BJ (cell line): ENCODE measurements around the gene MAP7D1. TPM values are rescaled to one million over a fixed set of nuclear protein-coding genes. Genes with fewer than 3 reads are reported as not detected.
"Not testable (repeated sequence)": the region's sequence is repeated elsewhere in the genome, so short reads cannot be mapped to it uniquely, and the experiment has no call there.

Source experiments
- CTCF ChIA-PET: fragments of 350-600 bp; formaldehyde crosslinking; extraction: SDS; loops from one replicate; lab custom pipeline; 2021; ENCODE audit warnings: antibody characterized with exemption, inconsistent platforms; lab: Yijun Ruan, JAX
- POLR2A ChIA-PET: fragments of 300-600 bp; sonication (Branson Sonifier 250); formaldehyde crosslinking; extraction: SDS; loops from one replicate; lab custom pipeline; 2021; ENCODE audit warnings: antibody characterized with exemption; lab: Charles Lee
- DNase-seq: peaks from one replicate; pipeline ENCODE4 v3.0.0-alpha.2; 2011; ENCODE audit warnings: low read depth
- H3K27me3 ChIP-seq: 2 replicates; pipeline ENCODE4 v1.6.0; 2011; ENCODE audit warnings: low read length; ENCODE audit not compliant: control insufficient read depth, insufficient read depth
- H3K36me3 ChIP-seq: 2 replicates; pipeline ENCODE4 v1.5.1; 2011; ENCODE audit warnings: low read length; ENCODE audit not compliant: control insufficient read depth, insufficient read depth
- H3K4me3 ChIP-seq: 2 replicates; pipeline ENCODE4 v1.5.1; 2011; ENCODE audit warnings: low read depth, mild to moderate bottlenecking, control low read depth, low read length
- CTCF ChIP-seq: IDR thresholded peaks from 2 replicates; pipeline ENCODE4 v1.5.1; 2011; ENCODE audit warnings: low read depth, mild to moderate bottlenecking, control low read depth, inconsistent platforms, low read length, moderate library complexity; ENCODE audit not compliant: insufficient read depth
- polyA plus RNA-seq: library from polyadenylated mRNA; depleted of rRNA; stranded (reverse); fragments of >200 nt; gene quantifications from 2 replicates; pipeline ENCODE4 v1.2.3, GENCODE V29; 2011; rRNA removed
- small RNA-seq: library from RNA; depleted of rRNA; stranded (forward); fragments of <200 nt; gene quantifications from one replicate; pipeline ENCODE3, GENCODE V24; 2012; ENCODE audit warnings: low replicate concordance, low read depth; ENCODE audit not compliant: insufficient read length

The MAP7D1 gene
- polyA plus RNA-seq, 1 experiment: 33.7 TPM

- Histone ChIP-seq H3K4me3 (peak within 1 kb of the TSS; percentile 85), H3K36me3 (peaks cover 5% of the 10 kb centered on the region; the same call in 1 of the 2 replicates), H3K27me3 (no peaks in the 10 kb centered on the region)
- POLR2A ChIA-PET: interaction anchor here (1.5 kb wide), 1 partner anchor 74 kb away, joined by 7 read pairs; the partner anchor contains the start of gene TRAPPC3
- no peak for TF ChIP-seq CTCF
- DNase-seq: peak; percentile 96
- CTCF ChIA-PET: interaction anchor here (0.7 to 3.2 kb wide), 13 partner anchors 14 to 127 kb away, joined by 3 to 18 read pairs (median 9); partner anchors contain the start of genes MAP7D1 and TRAPPC3
Observed at GRCh38 chr1:36223996-36224536, 68.1 kb downstream of the MAP7D1 start, which contains the start of gene THRAP3. TSS of gene THRAP3 (plus strand) at chr1:36224443. CDS start at chr1:36282564, 58,121 bp downstream.

GRCh38 chr1:36224537-36225282 lies 68.8 kb downstream of the MAP7D1 start:
- H3K36me3 ChIP-seq: peaks cover 5% of the 10 kb centered on the region; the same call in 1 of the 2 replicates

GRCh38 chr1:36225283-36225899 lies 69.4 kb downstream of the MAP7D1 start:
- no peaks in the 10 kb centered on the region for H3K27me3 ChIP-seq
- H3K36me3 ChIP-seq: peaks cover 5% of the 10 kb centered on the region; the same call in 1 of the 2 replicates
- CTCF ChIA-PET: interaction anchor here (0.8 to 3.2 kb wide), 13 partner anchors 11 to 128 kb away, joined by 3 to 18 read pairs (median 7); partner anchors contain the start of gene SH3D21
- no peak for TF ChIP-seq CTCF
- H3K4me3 ChIP-seq: peak overlapping the region; percentile 85
- DNase-seq: no peak
- POLR2A ChIA-PET: interaction anchor here (0.6 kb wide), 1 partner anchor 11 kb away, joined by 7 read pairs; no protein-coding TSS in a partner anchor

More at GRCh38 chr1:36224537-36225282, 68.8 kb downstream of the MAP7D1 start:
- peak; percentile 53 for TF ChIP-seq CTCF
- ChIA-PET POLR2A (interaction anchor here (0.6 to 1.5 kb wide), 2 partner anchors 12 to 75 kb away, joined by 7 read pairs; partner anchors contain the start of gene TRAPPC3), CTCF (interaction anchor here (0.7 to 3.2 kb wide), 18 partner anchors 12 to 127 kb away, joined by 3 to 18 read pairs (median 6); partner anchors contain the start of genes MAP7D1, SH3D21 and TRAPPC3)
- Histone ChIP-seq H3K4me3 (peak overlapping the region; percentile 85), H3K27me3 (no peaks in the 10 kb centered on the region)
- DNase-seq: peak; percentile 59

- H3K36me3 ChIP-seq, DNase-seq, H3K27me3 ChIP-seq, H3K4me3 ChIP-seq, CTCF ChIA-PET, POLR2A ChIA-PET: not testable (repeated sequence)
Observed at GRCh38 chr1:36230279-36230678, 74.3 kb downstream of the MAP7D1 start.

Small RNA genes within 50 kb of the gene (small RNA-seq; reads per million reads assigned to genes)
- gene RN7SL131P: not detected

Other genes with a start within 250 kb of the MAP7D1 start
- gene AGO3, start 225.1 kb upstream of the MAP7D1 start, polyA plus RNA-seq: 18.9 and 20.5 TPM in 2 replicates
- 0.10 and 0.16 TPM in 2 replicates for gene TEKT2, start 72.1 kb upstream of the MAP7D1 start, polyA plus RNA-seq
- 30.0 and 46.4 TPM in 2 replicates for gene ADPRS, start 67.3 kb upstream of the MAP7D1 start, polyA plus RNA-seq
- gene COL8A2, start 30.9 kb upstream of the MAP7D1 start, polyA plus RNA-seq: 6.0 and 6.8 TPM in 2 replicates
- gene TRAPPC3, start 6.7 kb upstream of the MAP7D1 start, polyA plus RNA-seq: 65.4 and 95.8 TPM in 2 replicates
- gene THRAP3, start 68.3 kb downstream of the MAP7D1 start, polyA plus RNA-seq: 45.8 and 69.0 TPM in 2 replicates
- 3.2 and 3.3 TPM in 2 replicates for gene SH3D21, start 150.2 kb downstream of the MAP7D1 start, polyA plus RNA-seq
- gene EVA1B, start 167.5 kb downstream of the MAP7D1 start, polyA plus RNA-seq: 101 and 133 TPM in 2 replicates
- gene STK40, start 229.8 kb downstream of the MAP7D1 start, polyA plus RNA-seq: 19.5 and 29.5 TPM in 2 replicates
- gene LSM10, start 241.7 kb downstream of the MAP7D1 start, polyA plus RNA-seq: 64.0 and 86.5 TPM in 2 replicates